NCI-H2029 (cell line): ENCODE measurements around the gene SCG3.
"Not testable (repeated sequence)": the region's sequence is repeated elsewhere in the genome, so short reads cannot be mapped to it uniquely, and the experiment has no call there.

Experiments used
- DNase-seq: peaks from one replicate; lab custom pipeline; 2025; lab: John Stamatoyannopoulos, UW

Gene SCG3

DNA sequence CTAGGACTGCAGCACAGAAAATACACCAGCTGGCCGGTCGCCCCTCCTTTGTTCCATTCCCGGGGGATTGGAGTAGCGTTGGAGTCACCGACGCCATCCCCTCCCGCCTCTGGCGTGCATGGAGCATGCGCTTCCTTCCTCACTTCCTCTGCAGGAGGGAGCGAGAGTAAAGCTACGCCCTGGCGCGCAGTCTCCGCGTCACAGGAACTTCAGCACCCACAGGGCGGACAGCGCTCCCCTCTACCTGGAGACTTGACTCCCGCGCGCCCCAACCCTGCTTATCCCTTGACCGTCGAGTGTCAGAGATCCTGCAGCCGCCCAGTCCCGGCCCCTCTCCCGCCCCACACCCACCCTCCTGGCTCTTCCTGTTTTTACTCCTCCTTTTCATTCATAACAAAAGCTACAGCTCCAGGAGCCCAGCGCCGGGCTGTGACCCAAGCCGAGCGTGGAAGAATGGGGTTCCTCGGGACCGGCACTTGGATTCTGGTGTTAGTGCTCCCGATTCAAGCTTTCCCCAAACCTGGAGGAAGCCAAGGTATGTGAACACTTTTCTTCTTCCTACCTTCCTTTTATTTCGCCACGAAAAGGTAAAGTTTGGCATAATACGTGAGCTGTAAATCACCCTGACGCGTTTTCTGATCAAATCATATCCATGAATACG is at the start of gene SCG3:
TSS of gene SCG3 (plus strand) at position 201 of the 661 bp plus-strand sequence. CDS start at position 454, 253 bp downstream.
- peak; percentile 52 for DNase-seq

GRCh38 chr15:51634591-51635198 is 46.6 kb upstream of the SCG3 start:
- DNase-seq, result no peak

GRCh38 chr15:51641490-51642130 is 39.7 kb upstream of the SCG3 start:
- DNase-seq, result no peak

- no peak for DNase-seq
Measured at GRCh38 chr15:51642696-51643095, 38.6 kb upstream of the SCG3 start.

DNA sequence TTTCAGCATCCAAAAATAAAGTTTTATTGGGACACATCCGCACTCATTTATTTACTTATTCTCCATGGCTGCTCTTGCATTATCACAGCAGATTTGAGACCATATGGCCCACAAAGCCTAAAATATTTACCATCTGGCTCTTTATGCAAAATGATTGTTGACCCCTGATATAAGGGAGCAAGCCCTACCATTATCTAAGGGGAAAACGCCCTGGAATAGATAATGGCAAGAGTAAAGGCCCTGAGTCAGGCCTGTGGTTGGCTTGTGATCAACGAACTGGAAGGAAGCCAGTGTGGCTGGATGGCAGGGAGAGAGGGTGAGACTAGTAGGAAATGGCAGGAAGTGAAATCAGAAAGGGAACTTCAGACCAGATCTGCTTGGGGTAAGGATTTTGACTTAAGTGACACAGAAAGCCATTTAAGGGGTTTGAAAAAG is 34.2 kb upstream of the SCG3 start:
- peak; percentile 10 for DNase-seq

DNA sequence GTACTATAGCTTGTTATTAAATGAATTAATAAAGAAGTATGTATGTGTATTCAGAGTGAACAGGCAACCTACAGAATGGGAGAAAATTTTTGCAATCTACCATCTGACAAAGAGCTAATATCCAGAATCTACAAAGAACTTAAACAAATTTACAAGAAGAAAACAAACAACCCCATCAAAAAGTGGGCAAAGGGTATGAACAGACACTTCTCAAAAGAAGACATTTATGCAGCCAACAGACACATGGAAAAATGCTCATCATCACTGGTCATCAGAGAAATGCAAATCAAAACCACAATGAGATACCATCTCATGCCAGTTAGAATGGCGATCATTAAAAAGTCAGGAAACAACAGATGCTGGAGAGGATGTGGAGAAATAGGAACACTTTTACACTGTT is 33.2 kb upstream of the SCG3 start:
- DNase-seq, result not testable (repeated sequence)

DNA sequence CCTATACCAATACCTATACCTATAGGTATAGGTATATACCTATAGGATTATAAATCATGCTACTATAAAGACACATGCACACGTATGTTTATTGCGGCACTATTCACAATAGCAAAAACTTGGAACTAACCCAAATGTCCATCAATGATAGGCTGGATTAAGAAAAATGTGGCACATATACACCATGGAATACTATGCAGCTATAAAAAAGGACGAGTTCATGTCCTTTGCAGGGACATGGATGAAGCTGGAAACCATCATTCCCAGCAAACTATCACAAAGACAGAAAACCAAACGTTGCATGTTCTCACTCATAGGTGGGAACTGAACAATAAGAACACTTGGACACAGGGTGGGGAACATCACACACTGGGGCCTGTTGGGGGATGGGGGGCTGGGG is 32.7 kb upstream of the SCG3 start:
- DNase-seq, result not testable (repeated sequence)

- DNase-seq, result peak; percentile 46
Measured at GRCh38 chr15:51649659-51650521, 31.4 kb upstream of the SCG3 start.

DNA sequence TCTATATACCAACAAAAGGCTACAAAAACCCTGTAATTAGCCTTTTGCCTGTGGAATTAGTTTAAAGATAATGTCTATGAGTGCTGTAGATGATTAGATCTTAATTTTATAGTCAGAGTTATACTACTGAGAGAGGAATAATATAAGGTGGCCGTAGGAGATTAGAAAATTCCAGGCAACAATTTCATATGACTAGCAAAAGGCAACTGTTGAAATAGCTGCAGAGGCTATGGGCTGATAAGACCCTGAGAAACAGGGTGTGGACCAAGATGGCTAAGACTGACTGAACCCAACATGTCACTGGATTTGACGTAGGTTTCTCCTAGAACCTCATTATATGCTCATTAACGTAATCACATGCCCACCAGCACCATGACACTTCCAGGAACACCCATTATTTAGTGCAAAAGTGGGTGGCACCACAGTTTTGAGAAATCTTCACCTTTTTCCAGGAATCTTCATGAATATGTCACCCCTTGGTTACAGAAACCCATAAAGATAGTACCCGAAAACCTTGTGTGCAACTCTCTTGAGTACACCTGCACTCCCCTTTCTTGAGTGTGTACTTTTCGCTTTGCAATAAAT is 29.1 kb upstream of the SCG3 start:
- DNase-seq, result no peak

DNA sequence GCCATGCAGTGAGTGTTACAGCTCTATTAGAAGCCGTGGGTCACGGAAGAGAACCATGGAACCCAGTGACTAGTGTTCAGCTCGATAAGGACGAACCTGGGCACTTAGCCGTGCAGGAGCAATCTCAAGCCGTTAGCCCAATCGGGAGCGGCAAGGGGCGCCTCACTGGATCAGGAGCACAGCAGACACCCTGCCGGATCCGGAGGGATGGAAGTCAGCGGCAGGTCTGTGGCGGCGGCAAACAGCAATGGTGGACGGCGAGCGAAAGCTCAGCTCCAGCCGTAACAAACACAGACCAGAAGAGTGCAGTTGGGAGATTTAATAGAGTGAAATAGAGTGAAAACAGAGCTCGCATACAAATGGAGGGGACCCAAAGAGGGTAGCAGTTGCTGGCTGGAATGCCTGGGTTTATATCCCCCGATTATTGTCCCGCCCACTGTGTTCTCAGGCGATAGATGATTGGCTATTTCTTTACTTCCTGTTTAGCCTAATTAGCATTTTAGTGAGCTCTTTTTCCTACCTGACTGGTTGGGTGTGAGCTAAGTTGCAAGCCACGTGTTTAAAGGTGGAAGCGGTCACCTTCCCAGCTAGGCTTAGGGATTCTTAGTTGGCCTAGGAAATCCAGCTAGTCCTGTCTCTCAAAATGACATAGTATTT is 25.8 kb upstream of the SCG3 start:
- DNase-seq, result not testable (repeated sequence)

- no peak for DNase-seq
Measured at GRCh38 chr15:51658664-51659063, 22.6 kb upstream of the SCG3 start.

GRCh38 chr15:51661072-51661471 is 20.2 kb upstream of the SCG3 start:
- DNase-seq, result no peak

GRCh38 chr15:51667478-51667877 is 13.8 kb upstream of the SCG3 start:
- DNase-seq, result no peak

DNA sequence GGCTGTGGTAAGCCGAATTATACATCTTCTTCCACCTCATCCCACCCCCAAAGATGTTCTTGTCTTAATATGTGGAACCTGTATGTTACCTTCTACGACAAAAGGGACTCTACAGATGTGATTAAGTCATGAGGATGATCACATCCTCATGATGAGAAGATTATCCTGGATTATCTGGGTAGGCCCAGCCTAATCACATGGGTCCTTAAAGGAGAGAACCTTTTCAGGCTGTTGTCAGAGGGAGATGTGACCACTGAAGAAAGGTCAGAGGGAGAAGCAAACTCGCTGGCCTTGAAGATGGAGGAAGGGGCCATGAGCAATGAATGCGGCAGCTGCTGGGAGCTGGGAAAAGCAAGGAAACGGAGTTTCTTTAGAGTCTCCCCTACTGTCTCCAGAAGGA is 12.9 kb upstream of the SCG3 start:
- no peak for DNase-seq

DNA sequence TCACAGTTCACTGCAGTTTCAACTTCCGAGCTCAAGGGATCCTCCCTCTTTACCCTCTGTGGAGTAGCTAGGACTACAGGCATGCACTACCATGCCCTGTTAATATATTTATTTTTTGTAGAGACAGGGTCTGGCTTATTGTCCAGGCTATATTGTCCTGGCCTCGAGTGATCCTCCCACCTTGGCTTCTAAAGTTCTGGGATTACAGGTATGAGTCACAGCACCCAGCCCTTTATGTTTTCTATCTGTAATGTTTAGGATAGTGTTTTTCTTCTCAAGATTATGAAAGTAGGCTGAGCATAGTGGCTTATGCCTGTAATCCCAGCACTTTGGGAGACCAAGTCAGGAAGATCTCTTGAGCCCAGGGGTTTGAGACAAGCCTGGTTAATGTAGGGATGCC is 11.9 kb upstream of the SCG3 start:
- no peak for DNase-seq

GRCh38 chr15:51672155-51672687 is 9.1 kb upstream of the SCG3 start:
- no peak for DNase-seq

DNA sequence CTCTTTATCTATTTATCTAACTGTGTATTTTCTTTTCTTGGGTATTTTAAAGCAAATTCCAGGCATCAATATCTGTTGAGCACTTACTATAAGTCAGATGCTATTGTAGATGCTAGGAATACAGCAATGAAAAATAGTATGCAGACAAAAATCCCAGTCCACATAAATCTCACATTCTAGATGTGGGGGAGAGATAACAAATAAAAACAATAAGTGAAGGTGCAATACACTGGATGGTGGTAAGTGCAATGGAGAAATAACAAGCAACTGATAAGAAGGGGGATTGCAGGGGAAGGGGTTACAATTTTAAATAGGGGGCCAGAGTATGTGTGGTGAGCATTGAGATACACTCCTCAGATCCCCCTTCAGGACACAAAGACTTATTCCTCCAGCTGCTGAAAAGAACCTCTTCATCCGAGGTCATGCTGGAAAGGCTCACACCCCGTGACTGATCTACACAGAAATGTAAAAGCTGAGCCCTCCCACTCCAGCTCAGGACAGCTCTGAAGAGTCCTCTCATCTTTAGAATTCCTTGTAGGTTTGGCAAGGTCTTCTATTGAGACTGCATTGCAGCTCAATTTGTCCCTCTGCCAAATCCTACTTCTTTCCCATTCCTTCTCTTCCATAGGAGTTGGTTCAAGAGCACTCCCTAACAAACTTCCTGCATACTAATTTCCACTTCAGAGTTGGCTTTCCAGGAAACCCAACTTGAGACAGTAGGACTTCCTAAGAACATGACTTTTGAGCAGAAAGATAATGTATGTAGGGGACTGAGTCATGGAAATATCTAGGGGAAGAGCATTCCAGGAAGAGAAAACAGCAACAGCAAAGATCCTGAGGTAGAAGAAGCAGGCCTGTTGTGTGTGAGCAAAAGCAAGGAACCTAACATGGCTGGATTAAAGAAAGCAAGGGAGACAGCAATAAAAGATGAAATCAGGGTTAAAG is 8.1 kb upstream of the SCG3 start:
- no peak for DNase-seq

DNA sequence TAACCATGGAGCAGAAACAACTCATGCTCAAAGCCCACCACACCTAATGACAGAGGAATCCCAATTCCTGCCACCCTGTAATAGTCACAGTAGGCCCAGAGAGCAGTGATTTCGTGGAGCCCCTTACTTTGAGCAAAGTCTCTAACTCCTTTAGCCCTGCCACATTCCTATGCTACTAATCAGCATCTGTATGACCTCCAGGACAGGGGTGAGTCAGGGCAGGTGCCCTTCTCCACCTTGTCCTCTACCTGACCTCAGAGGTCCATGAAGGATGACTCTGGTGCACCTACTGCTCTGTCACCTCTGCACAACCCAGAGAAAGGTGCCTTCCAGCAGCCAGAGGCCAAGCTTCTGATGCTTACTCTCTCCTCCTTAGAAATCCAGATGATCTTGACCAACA is 6.1 kb upstream of the SCG3 start:
- no peak for DNase-seq

GRCh38 chr15:51677021-51677420 is 4.3 kb upstream of the SCG3 start:
- DNase-seq, result no peak

DNA sequence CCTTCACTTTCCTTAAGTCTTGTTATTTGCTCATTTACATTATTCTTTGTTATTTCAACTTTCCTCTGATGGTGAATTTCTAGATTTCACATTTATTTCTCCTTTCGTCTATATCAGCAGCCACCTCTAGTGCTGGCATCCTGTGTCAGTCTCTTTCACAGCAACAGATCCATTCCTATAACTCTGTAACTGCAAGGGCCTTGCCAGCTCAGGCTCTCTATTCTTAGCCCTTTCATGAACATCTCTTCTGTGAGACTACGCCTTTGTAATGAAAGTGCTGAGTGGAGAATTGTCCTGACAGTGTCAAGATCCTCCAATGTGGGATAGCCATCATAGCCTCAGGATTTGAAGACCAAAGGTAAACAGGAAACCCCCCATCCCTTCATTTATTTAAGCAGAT is 3.9 kb upstream of the SCG3 start:
- DNase-seq, result no peak
